SU-DHL-6 (cell line): ENCODE data around the gene EBPL.

Source experiments
- H2AFZ ChIP-seq: fragments of 200-600 bp; sonication (generic); 2 replicates; pipeline ENCODE4 v1.6.1; 2014; ENCODE audit warnings: low read depth, mild to moderate bottlenecking, moderate library complexity, mixed read lengths, antibody characterized with exemption, low read length; ENCODE audit not compliant: severe bottlenecking
- H3F3A ChIP-seq: fragments of 200-600 bp; shearing (Covaris generic); 2 replicates; pipeline ENCODE4 v1.6.0; 2016; ENCODE audit warnings: antibody characterized with exemption, mild to moderate bottlenecking; ENCODE audit not compliant: insufficient read depth
- H3K27ac ChIP-seq: fragments of 200-600 bp; sonication (generic); 2 replicates; pipeline ENCODE4 v1.5.1; 2016; ENCODE audit warnings: low read depth, mild to moderate bottlenecking, low read length, moderate library complexity, mixed read lengths
- H3K27me3 ChIP-seq: fragments of 200-600 bp; sonication (generic), shearing (Covaris generic); 2 replicates; pipeline ENCODE4 v1.6.0; 2014; ENCODE audit warnings: mild to moderate bottlenecking, low read length
- H3K36me3 ChIP-seq: fragments of 200-600 bp; sonication (generic); 2 replicates; pipeline ENCODE4 v1.6.1; 2014; ENCODE audit warnings: mild to moderate bottlenecking, low read length, mixed read lengths
- H3K4me2 ChIP-seq: fragments of 300-600, 200-600 bp; shearing (Covaris generic), sonication (generic); 2 replicates; pipeline ENCODE4 v1.6.0; 2014; ENCODE audit warnings: low read length, low read depth, mild to moderate bottlenecking; ENCODE audit not compliant: poor library complexity, severe bottlenecking
- H3K4me3 ChIP-seq: fragments of 200-600 bp; sonication (generic); 2 replicates; pipeline ENCODE4 v1.5.1; 2014; ENCODE audit warnings: antibody characterized with exemption, low read length, mild to moderate bottlenecking, mixed read lengths; ENCODE audit not compliant: insufficient read depth, poor library complexity, severe bottlenecking
- H3K79me2 ChIP-seq: fragments of 200-600 bp; sonication (generic); 2 replicates; pipeline ENCODE4 v1.6.1; 2014; ENCODE audit warnings: mild to moderate bottlenecking, low read length, moderate library complexity; ENCODE audit not compliant: insufficient read depth
- H3K9ac ChIP-seq: fragments of 200-600 bp; sonication (generic); 2 replicates; pipeline ENCODE4 v1.7.0; 2014; ENCODE audit warnings: mild to moderate bottlenecking, low read length
- H3K9me2 ChIP-seq: fragments of 200-600 bp; sonication (generic); replicated peaks from 2 replicates; pipeline ENCODE4 v1.6.1; 2014; ENCODE audit warnings: low read length; ENCODE audit not compliant: insufficient read depth
- H3K9me3 ChIP-seq: fragments of 200-600 bp; sonication (generic); 2 replicates; pipeline ENCODE4 v1.6.1; 2014; ENCODE audit warnings: low read length, mixed read lengths; ENCODE audit not compliant: insufficient read depth
- H4K20me1 ChIP-seq: fragments of 200-600 bp; sonication (generic); 2 replicates; pipeline ENCODE4 v1.6.1; 2014; ENCODE audit warnings: low read depth, mild to moderate bottlenecking, antibody characterized with exemption, low read length, moderate library complexity, mixed read lengths
- EZH2phosphoT487 ChIP-seq: fragments of 200-600 bp; sonication (generic), shearing (Covaris generic); conservative IDR thresholded peaks from 2 replicates; pipeline ENCODE4 v1.6.1; 2018; ENCODE audit warnings: mild to moderate bottlenecking, antibody characterized with exemption, low read length, moderate library complexity, mixed read lengths
- TF ChIP-seq, protein P1 (sequence below): fragments of 200-600 bp; sonication (generic); IDR thresholded peaks from one replicate; pipeline ENCODE4 v1.5.1; 2017; ENCODE audit warnings: antibody characterized with exemption, mild to moderate bottlenecking, low read length, moderate library complexity; ENCODE audit not compliant: insufficient read depth, poor library complexity, severe bottlenecking

Gene EBPL

DNA sequence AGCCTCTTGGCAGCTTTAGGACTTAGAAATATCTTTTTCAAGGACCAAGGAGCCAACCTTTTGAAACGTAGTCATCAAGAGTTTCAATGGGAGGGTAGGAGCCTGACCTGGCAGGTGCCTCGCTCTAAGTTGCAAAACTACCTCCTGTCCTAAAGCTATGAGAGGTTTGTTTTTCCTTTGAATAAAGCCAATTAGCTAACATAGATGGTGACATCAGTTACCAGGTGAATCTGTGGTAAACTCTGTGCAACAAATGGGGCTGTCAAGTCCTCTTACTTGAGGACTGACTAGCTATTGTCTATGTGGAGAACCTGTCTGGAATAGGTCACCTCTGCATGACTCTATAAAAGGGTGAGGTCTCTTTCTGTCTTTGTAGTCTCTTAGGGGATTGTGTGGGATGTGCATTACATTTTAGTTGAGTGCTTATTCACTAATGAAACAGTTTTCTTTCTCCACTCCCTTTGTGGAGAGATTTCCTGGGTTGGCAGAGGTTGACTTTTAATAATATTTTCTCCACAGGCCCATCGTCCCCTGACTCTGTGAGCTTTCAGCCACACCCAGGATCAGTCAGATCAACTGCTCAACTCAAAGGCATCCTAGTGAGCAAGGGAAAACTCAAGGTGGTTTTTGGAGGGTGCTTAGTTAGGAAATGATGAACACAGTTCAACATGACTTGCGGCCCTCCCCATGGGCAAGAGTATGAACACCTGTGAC lies 53.1 kb downstream of the EBPL start:
- no peaks in the 10 kb centered on the region for H4K20me1 ChIP-seq
- H3K9me2 ChIP-seq = no peaks in the 10 kb centered on the region
- no peak overlapping the region for H3K27ac ChIP-seq
- H3K79me2 ChIP-seq = 0 out of 2 replicates have a peak, but pooled peaks cover 6% of the 10 kb centered on the region
- H3K4me3 ChIP-seq = no peak overlapping the region
- no peaks in the 10 kb centered on the region for H3F3A ChIP-seq
- TF ChIP-seq EZH2phosphoT487 = no peak
- TF ChIP-seq, protein P1, sequence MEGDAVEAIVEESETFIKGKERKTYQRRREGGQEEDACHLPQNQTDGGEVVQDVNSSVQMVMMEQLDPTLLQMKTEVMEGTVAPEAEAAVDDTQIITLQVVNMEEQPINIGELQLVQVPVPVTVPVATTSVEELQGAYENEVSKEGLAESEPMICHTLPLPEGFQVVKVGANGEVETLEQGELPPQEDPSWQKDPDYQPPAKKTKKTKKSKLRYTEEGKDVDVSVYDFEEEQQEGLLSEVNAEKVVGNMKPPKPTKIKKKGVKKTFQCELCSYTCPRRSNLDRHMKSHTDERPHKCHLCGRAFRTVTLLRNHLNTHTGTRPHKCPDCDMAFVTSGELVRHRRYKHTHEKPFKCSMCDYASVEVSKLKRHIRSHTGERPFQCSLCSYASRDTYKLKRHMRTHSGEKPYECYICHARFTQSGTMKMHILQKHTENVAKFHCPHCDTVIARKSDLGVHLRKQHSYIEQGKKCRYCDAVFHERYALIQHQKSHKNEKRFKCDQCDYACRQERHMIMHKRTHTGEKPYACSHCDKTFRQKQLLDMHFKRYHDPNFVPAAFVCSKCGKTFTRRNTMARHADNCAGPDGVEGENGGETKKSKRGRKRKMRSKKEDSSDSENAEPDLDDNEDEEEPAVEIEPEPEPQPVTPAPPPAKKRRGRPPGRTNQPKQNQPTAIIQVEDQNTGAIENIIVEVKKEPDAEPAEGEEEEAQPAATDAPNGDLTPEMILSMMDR = no peak
- H2AFZ ChIP-seq = no peak overlapping the region
- no peaks in the 10 kb centered on the region for H3K27me3 ChIP-seq
- no peaks in the 10 kb centered on the region for H3K36me3 ChIP-seq
- no peaks in the 10 kb centered on the region for H3K9me3 ChIP-seq
- H3K9ac ChIP-seq = no peak overlapping the region
- no peak overlapping the region for H3K4me2 ChIP-seq

DNA sequence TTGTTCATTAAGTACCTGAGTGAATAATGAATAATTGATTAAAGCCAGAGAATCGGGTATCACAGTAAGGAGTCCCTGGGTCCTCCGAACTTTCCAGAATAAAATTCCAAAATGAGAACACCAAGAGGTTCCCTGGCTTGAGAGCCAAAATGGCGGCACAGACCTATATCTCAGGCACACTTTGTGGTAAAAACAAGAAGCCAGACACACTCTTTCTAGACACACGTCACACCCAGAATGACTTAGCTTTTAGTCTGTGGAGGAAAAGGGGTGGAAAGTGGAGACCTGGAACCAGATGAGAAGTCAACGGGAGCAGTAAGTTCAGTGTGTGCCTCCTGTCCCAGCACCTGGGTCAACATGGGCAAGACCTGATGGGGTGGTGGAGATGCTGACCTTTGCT lies 54.6 kb downstream of the EBPL start:
- Histone ChIP-seq H3K9me2 (no peaks in the 10 kb centered on the region), H3K4me2 (no peak overlapping the region), H3K79me2 (peaks cover 16% of the 10 kb centered on the region; the same call in 1 of the 2 replicates), H3K27ac (no peak overlapping the region), H3K9ac (no peak overlapping the region), H2AFZ (no peak overlapping the region), H3F3A (no peaks in the 10 kb centered on the region), H3K4me3 (no peak overlapping the region), H3K27me3 (no peaks in the 10 kb centered on the region), H3K9me3 (no peaks in the 10 kb centered on the region), H4K20me1 (no peaks in the 10 kb centered on the region), H3K36me3 (no peaks in the 10 kb centered on the region)
- TF ChIP-seq, protein P1 = no peak
- no peak for TF ChIP-seq EZH2phosphoT487

DNA sequence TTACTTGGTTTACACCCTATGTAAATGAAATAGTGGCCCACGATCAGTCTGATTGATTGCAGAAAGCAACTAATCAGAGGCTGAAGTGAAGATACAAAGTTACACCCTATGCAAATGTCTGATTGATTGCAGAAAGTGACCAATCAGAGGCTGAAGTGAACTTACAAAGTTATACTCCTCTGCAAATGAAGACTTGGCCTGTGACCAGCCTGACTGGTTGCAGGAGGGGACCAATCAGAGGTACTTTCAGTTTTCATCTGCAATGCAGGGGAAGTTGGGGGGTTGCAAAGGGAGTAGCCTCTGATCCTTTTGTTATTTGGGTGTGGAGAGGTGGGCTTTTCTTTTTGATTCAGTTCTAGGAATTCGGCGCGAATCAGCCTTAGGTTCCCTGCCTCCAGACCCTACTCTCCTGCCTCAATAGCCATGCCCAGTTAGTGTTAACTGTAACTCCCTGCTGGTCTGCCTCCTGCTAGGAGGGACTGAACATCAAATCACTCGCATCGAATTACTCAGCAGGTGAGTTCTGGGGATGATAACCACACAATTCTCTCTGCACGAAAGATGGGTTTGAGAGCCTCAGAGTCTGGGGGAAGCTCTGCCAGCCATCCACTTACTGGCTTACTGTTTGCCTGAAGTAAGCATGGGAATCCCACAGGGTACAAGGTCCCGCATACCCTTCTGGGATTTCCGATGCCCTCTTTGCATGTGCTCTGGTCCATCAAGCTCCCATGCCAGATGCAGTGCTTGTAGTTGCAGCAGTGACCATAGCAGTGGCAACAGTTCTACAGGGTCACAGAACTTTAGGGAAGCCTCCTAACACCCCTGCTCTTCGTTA lies 55.5 kb downstream of the EBPL start:
- no peak for TF ChIP-seq EZH2phosphoT487
- TF ChIP-seq, protein P1 = no peak
- Histone ChIP-seq H3K79me2 (peaks cover 19% of the 10 kb centered on the region), H3K36me3 (no peaks in the 10 kb centered on the region), H3K9me2 (no peaks in the 10 kb centered on the region), H3K27ac (no peak overlapping the region), H3K9ac (no peak overlapping the region), H3K4me2 (no peak overlapping the region), H4K20me1 (no peaks in the 10 kb centered on the region), H3F3A (no peaks in the 10 kb centered on the region), H3K27me3 (no peaks in the 10 kb centered on the region), H3K9me3 (no peaks in the 10 kb centered on the region), H2AFZ (no peak overlapping the region), H3K4me3 (no peak overlapping the region)
